GM23248 (cell line): ENCODE results near the gene NLRP9.

Experiments
- EZH2 ChIP-seq: fragments of 200-600 bp; sonication (generic); IDR thresholded peaks from 2 replicates; pipeline ENCODE4 v1.6.1; 2018; ENCODE audit warnings: antibody characterized with exemption, mild to moderate bottlenecking; ENCODE audit not compliant: insufficient read depth, poor library complexity, severe bottlenecking
- EZH2phosphoT487 ChIP-seq: fragments of 200-600 bp; sonication (generic); IDR thresholded peaks from 2 replicates; pipeline ENCODE4 v1.6.1; 2018; ENCODE audit warnings: antibody characterized with exemption, moderate library complexity, mild to moderate bottlenecking, low read depth; ENCODE audit not compliant: insufficient read depth

DNA sequence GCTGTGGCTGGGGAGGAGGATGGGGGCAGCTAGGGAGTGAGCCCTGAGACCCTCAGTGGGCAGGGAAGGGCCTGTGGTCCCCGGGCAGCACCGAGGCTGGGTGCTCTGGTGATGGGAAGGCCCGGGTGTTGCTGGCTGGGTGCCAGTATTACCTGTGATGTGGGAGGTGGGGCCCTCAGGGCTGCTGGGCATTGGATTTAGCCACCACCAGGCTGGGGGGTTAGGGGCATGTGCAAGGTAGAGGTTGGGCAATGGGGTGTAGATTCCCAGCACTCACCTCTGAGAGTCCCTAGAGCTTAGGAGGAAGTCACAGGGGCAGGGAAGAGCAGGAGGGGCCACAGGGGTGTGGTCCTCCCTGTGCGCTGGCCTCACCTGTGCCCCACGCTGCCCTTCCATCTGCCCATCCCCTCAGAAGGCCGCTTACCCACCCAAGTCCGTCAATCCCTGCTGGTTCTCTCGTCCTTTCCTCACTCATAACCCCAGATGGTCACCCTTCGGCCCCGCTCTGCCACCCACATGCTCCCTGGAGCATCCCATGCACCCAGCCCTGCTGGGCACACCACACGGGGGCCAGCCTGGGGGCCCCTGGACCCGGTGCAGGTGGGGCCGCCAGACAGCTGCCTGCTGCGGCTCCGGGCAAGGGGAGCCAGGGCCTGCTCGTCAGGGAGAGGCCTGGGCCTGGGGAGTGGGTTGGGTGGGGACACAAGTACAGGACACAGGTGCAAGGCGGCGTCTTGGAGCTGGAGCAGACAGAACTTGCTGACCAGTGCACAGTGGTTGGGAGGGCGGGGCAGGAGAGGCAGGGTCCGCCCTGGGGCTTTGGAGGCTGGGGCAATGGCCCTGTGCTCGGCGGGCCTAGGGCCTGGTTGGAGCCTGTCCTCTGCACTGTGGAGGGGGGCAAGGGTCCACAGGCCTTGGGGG lies 50.7 kb downstream of the NLRP9 start:
- TF ChIP-seq EZH2phosphoT487, result no peak
- no peak for TF ChIP-seq EZH2
